GM23338 (cell line): Measurements from ENCODE around the gene EP400. TPM values are rescaled to one million over a fixed set of nuclear protein-coding genes. Genes with fewer than 3 reads are reported as not detected.

Source experiments
- ATAC-seq: fragments of 200-7000 bp; cut with Tn5 transposase; 3 replicates; pipeline ENCODE4 v1.9.1; 2020
- DNase-seq: peaks from one replicate; pipeline ENCODE4 v3.0.0-alpha.2; 2015; ENCODE audit warnings: low spot score
- H2AFZ ChIP-seq: fragments of 200-600 bp; sonication (generic); 2 replicates; pipeline ENCODE4 v1.8.0; 2016; ENCODE audit warnings: antibody characterized with exemption, mild to moderate bottlenecking, moderate library complexity
- H3F3A ChIP-seq: fragments of 200-600 bp; sonication (generic); replicated peaks from 2 replicates; pipeline ENCODE4 v1.8.0; 2017; ENCODE audit warnings: antibody characterized with exemption, mixed run types, low read depth
- H3K27ac ChIP-seq: fragments of 200-600 bp; sonication (generic); 2 replicates; pipeline ENCODE4 v1.6.1; 2016; ENCODE audit warnings: low read depth
- H3K27me3 ChIP-seq: fragments of 200-600 bp; sonication (generic); 2 replicates; pipeline ENCODE4 v1.8.0; 2016; ENCODE audit warnings: mild to moderate bottlenecking, mixed run types, moderate library complexity; ENCODE audit not compliant: insufficient read depth
- H3K36me3 ChIP-seq: fragments of 200-600 bp; sonication (generic); 2 replicates; pipeline ENCODE4 v1.8.0; 2016; ENCODE audit warnings: mild to moderate bottlenecking; ENCODE audit not compliant: insufficient read depth
- H3K4me1 ChIP-seq: fragments of 200-600 bp; sonication (generic); 2 replicates; pipeline ENCODE4 v1.8.0; 2016; ENCODE audit warnings: mild to moderate bottlenecking, moderate library complexity; ENCODE audit not compliant: insufficient read depth
- H3K4me2 ChIP-seq: fragments of 200-600 bp; sonication (generic); 2 replicates; pipeline ENCODE4 v1.7.1; 2017; ENCODE audit warnings: mixed run types
- H3K4me3 ChIP-seq: fragments of 200-600 bp; sonication (generic); 2 replicates; pipeline ENCODE4 v1.6.1; 2016; ENCODE audit warnings: mixed run types
- H3K79me2 ChIP-seq: fragments of 200-600 bp; sonication (generic); replicated peaks from 2 replicates; pipeline ENCODE4 v1.8.0; 2017; ENCODE audit warnings: mild to moderate bottlenecking; ENCODE audit not compliant: insufficient read depth
- H3K9me2 ChIP-seq: fragments of 200-600 bp; sonication (generic); 2 replicates; pipeline ENCODE4 v1.8.0; 2017; ENCODE audit not compliant: insufficient read depth
- H4K20me1 ChIP-seq: fragments of 200-600 bp; sonication (generic); replicated peaks from 2 replicates; pipeline ENCODE4 v1.8.0; 2017; ENCODE audit warnings: mild to moderate bottlenecking; ENCODE audit not compliant: insufficient read depth
- H3K27ac Mint-ChIP-seq: 2 replicates; pipeline ENCODE4 v1.8.0; 2020; ENCODE audit warnings: inconsistent platforms, mild to moderate bottlenecking, moderate library complexity, mixed read lengths
- H3K27me3 Mint-ChIP-seq: 3 replicates; pipeline ENCODE4 v1.8.0; 2022; ENCODE audit warnings: low read depth, mild to moderate bottlenecking, moderate library complexity, mixed read lengths, inconsistent platforms; ENCODE audit not compliant: insufficient read depth, poor library complexity
- H3K36me3 Mint-ChIP-seq: 3 replicates; pipeline ENCODE4 v1.8.0; 2021; ENCODE audit warnings: low read depth, mild to moderate bottlenecking, inconsistent platforms, moderate library complexity, mixed read lengths
- H3K4me1 Mint-ChIP-seq: 3 replicates; pipeline ENCODE4 v1.8.0; 2020; ENCODE audit warnings: mild to moderate bottlenecking, inconsistent platforms, mixed read lengths
- H3K4me3 Mint-ChIP-seq: 3 replicates; pipeline ENCODE4 v1.8.0; 2021; ENCODE audit warnings: moderate library complexity, mild to moderate bottlenecking, inconsistent platforms, mixed read lengths
- H3K9me3 Mint-ChIP-seq: 3 replicates; pipeline ENCODE4 v1.8.0; 2020; ENCODE audit warnings: moderate library complexity, mild to moderate bottlenecking, inconsistent platforms, mixed read lengths
- CREB1 ChIP-seq: fragments of 250-450 bp; sonication (Bioruptor Pico); IDR thresholded peaks from 2 replicates; pipeline ENCODE4 v1.5.0; 2020; ENCODE audit warnings: low read depth, mild to moderate bottlenecking, moderate library complexity
- CTCF ChIP-seq, 2 experiments: fragments of 200-600 bp in 1 of 2; sonication (generic) in 1 of 2; conservative IDR thresholded peaks; 2 replicates each; pipeline versions ENCODE4 v1.5.1 to v1.6.1; 2016 to 2017; ENCODE audit warnings: antibody characterized with exemption in 2 of 2, low read depth in 2 of 2, mild to moderate bottlenecking in 2 of 2, moderate library complexity in 1 of 2
- JUNB ChIP-seq: IDR thresholded peaks from one replicate; pipeline ENCODE4 v1.6.1; 2016; ENCODE audit warnings: antibody characterized with exemption; ENCODE audit not compliant: unreplicated experiment
- NANOG ChIP-seq: IDR thresholded peaks from 2 replicates; pipeline ENCODE4 v1.6.1; 2016; ENCODE audit warnings: antibody characterized with exemption, borderline replicate concordance
- POLR2AphosphoS5 ChIP-seq: IDR thresholded peaks from 2 replicates; pipeline ENCODE4 v1.6.1; 2016; ENCODE audit warnings: antibody characterized with exemption, low read depth
- STAT1 ChIP-seq: IDR thresholded peaks from one replicate; pipeline ENCODE4 v1.6.1; 2016; ENCODE audit warnings: antibody characterized with exemption; ENCODE audit not compliant: unreplicated experiment
- ZNF462 ChIP-seq: fragments of 250-450 bp; sonication (Bioruptor Pico); IDR thresholded peaks from 2 replicates; pipeline ENCODE4 v1.5.0; 2020; ENCODE audit warnings: mild to moderate bottlenecking, moderate library complexity
- polyA plus RNA-seq: library from polyadenylated mRNA; unstranded; fragments of >200 nt; fragmentation: Nextera tagmentation; extraction: Ambion mirVana; gene quantifications from 2 replicates; pipeline ENCODE4 v1.2.1, GENCODE V29; 2016
- total RNA-seq: library from RNA; depleted of rRNA; stranded (reverse); fragments of >200 nt; shearing (Covaris generic); gene quantifications from 2 replicates; pipeline ENCODE4 v1.2.3, GENCODE V29; 2014

Gene EP400
- total and polyA plus RNA-seq, 2 experiments from 2014 or later: 26.3 to 57.2 TPM

GRCh38 chr12:131934535-131934934 lies 15.2 kb upstream of the EP400 start:
- Mint-ChIP-seq H3K27me3 (peaks cover 12% of the 10 kb centered on the region), H3K9me3 (peaks cover 3% of the 10 kb centered on the region; the same call in 1 of the 3 replicates), H3K4me1 (peaks cover 12% of the 10 kb centered on the region), H3K27ac (no peak overlapping the region), H3K4me3 (no peak overlapping the region), H3K36me3 (peaks cover 87% of the 10 kb centered on the region)
- Histone ChIP-seq H3K79me2 (peaks cover 25% of the 10 kb centered on the region), H3K36me3 (peaks cover 56% of the 10 kb centered on the region), H4K20me1 (peaks cover 8% of the 10 kb centered on the region; the same call in 1 of the 2 replicates), H3K4me3 (no peak overlapping the region), H3K27ac (no peak overlapping the region), H3K27me3 (no peaks in the 10 kb centered on the region), H3K4me1 (peaks cover 5% of the 10 kb centered on the region; the same call in 1 of the 2 replicates), H3K9me2 (no peaks in the 10 kb centered on the region), H3K4me2 (no peak overlapping the region), H2AFZ (no peak overlapping the region), H3F3A (0 out of 2 replicates have a peak, but pooled peaks cover 8% of the 10 kb centered on the region)
- ATAC-seq (no peak), DNase-seq (no peak)
- TF ChIP-seq NANOG: no peak

- Histone ChIP-seq H3K9me2 (no peaks in the 10 kb centered on the region), H3K4me3 (no peak overlapping the region), H3K4me2 (no peak overlapping the region), H3K79me2 (no peaks in the 10 kb centered on the region; the same call in 1 of the 2 replicates), H3F3A (no peaks in the 10 kb centered on the region), H3K27me3 (no peaks in the 10 kb centered on the region), H2AFZ (no peak overlapping the region), H3K4me1 (no peaks in the 10 kb centered on the region), H4K20me1 (peaks cover 9% of the 10 kb centered on the region; the same call in 1 of the 2 replicates), H3K36me3 (peaks cover 52% of the 10 kb centered on the region), H3K27ac (no peak overlapping the region)
- Mint-ChIP-seq H3K9me3 (no peaks in the 10 kb centered on the region; the same call in 2 of the 3 replicates), H3K4me3 (no peak overlapping the region), H3K4me1 (no peaks in the 10 kb centered on the region), H3K36me3 (peaks cover 94% of the 10 kb centered on the region), H3K27ac (no peak overlapping the region), H3K27me3 (peaks cover 8% of the 10 kb centered on the region)
- TF ChIP-seq CREB1 (CRISPR knock-in tag): no peak
- no peak for TF ChIP-seq JUNB
- TF ChIP-seq CTCF (conservative IDR thresholded peaks at IDR 0.05; ENCODE audit: low read depth in 2 of 2): no peak
- TF ChIP-seq ZNF462 (CRISPR knock-in tag): no peak
- no peak for TF ChIP-seq POLR2AphosphoS5
- no peak for TF ChIP-seq STAT1
- DNase-seq (no peak), ATAC-seq (no peak)
These were observed 11.7 kb upstream of the EP400 start for GRCh38 chr12:131938082-131938481.
